GM18498 (cell line): Measurements from ENCODE around the gene NSUN4.
"Not testable (repeated sequence)": the region's sequence is repeated elsewhere in the genome, so short reads cannot be mapped to it uniquely, and the experiment has no call there.

Experiments used
- ATAC-seq: cut with Tn5 transposase; IDR thresholded peaks from one replicate; pipeline ENCODE4 v1.9.1; 2021; ENCODE audit warnings: mild to moderate bottlenecking, moderate library complexity; ENCODE audit not compliant: unreplicated experiment

Gene NSUN4

DNA sequence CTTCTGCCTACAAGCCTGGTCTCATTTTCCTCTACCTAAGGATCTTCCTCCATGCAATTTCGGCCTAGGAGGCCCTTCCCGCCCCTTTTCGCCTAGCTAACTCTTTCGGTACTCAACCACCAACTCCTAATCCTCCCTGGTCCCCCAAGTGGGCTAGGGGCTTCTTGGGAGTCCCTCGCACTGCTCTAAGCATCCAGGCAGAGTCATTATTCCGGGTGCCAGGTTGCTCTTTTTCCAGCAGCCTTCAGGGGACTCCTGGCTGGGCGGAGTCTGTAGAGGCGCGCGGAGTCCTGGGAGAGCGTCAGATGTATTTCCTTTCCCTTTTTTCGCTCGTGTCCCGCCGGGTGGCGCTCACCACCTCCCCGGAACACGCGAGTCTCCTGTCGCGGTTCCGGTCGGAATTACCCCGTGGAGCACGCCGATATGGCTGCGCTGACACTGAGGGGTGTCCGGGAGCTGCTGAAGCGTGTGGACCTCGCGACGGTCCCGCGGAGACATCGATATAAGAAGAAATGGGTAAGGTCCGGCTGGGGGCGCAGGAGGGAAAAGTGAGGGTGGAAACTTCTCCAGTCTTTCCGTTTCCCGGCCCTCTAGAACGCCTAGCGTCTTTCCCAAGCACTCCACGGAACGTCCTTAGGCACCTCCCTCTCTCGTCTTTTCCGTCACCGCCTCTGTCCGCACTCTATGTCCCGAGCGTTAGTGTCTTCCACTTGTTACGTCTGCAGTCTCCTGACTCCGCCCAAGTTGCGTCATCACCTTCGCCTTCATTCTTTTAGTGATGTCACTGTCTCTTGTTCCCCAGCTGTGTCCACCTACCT lies at the start of gene NSUN4:
NSUN4 (plus strand) TSS at position 404 of the 818 bp plus-strand sequence; CDS start at position 424, 20 bp downstream.
- peak; percentile 88 for ATAC-seq

DNA sequence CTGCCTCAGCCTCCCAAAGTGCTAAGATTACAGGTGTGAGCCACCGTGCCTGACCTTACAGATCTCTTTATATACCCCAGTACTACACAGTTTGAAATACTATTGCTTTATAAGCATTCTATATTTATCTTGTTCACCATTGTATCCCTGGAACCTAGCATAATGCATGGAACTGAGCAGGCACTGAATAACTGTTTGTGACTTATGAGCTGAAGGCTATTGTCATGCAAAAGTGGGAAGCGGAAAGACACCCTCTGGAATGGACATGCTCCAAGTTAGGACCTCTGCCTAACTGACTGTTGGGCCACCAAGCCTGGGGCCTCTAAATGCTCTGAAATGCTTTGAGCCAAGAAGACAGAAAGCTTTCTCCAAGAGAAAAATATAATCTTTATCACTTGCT lies 45.3 kb upstream of the NSUN4 start:
- ATAC-seq: no peak

DNA sequence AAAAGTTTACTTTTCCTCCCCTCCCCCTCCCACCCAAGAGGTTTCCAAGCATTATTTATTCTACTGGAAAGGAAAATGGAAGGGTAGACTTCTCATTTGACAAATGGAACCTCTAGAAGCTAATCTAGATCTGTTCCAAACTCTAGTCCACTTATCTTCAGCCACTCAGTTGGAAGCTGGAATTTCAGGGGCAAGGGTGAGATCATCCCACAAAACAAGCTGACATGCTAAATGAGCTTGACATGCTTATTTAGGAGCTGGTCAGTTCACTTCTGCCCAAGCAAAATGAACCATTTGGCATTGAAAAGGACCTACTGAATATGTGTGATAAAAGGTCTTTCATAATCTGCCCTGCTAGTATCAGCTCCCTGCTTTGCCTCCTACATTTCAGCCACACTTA lies 42.2 kb upstream of the NSUN4 start:
- ATAC-seq: no peak

DNA sequence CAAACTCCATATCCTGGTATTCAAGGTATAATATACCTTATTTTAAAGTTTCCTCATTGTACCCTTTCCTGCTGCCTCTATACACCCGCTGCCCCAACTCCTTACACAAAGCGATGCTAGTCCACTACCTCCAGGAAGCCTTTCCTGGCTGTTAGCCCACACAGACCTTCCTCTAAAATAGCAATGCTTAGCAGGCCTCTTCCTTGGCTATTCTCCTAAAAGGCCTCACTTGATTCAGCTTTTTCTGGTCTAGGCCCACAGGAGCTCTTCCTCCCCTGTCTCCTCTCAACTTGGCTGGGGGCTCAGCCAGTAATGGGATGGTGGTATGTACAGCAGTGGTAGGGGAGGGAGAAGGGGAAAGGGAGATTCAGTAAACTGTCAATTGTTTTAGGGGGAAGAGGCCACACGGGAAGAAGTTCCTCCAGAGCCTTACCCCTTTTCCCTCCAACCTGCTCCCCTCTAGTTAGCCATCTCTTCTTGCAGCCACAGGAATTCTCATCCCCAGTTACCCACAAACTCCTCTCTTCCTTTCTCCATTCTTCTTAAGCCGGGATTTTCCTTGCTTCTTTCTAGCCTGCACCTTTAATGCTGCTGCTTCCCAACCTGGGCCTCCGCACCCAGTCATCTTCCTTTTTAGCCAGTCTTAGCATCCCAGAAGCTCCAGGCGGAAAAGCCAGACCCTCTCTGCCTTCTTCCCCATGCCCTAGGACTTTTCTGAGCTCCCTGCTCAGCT lies 39.8 kb upstream of the NSUN4 start:
- ATAC-seq: no peak

DNA sequence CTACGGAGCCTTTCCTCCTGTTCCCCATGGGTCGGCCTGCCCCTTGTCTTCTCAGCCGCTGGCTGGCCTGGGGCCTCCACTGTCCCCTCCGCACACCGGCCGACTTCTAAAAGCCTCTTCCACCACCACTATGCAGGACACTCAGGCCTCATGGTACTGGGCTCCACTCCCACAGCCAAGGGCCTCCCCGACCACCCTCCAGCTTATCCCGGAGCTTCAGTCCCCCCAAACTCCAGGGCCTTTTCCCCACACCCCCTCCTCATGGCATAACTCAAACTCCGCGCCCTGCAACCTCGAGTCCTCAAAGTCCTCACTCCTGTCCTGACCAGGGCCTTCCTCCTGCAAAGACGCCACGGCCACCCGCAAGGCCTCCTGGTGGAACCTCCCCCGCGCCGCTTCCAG lies 39.2 kb upstream of the NSUN4 start:
- no peak for ATAC-seq

DNA sequence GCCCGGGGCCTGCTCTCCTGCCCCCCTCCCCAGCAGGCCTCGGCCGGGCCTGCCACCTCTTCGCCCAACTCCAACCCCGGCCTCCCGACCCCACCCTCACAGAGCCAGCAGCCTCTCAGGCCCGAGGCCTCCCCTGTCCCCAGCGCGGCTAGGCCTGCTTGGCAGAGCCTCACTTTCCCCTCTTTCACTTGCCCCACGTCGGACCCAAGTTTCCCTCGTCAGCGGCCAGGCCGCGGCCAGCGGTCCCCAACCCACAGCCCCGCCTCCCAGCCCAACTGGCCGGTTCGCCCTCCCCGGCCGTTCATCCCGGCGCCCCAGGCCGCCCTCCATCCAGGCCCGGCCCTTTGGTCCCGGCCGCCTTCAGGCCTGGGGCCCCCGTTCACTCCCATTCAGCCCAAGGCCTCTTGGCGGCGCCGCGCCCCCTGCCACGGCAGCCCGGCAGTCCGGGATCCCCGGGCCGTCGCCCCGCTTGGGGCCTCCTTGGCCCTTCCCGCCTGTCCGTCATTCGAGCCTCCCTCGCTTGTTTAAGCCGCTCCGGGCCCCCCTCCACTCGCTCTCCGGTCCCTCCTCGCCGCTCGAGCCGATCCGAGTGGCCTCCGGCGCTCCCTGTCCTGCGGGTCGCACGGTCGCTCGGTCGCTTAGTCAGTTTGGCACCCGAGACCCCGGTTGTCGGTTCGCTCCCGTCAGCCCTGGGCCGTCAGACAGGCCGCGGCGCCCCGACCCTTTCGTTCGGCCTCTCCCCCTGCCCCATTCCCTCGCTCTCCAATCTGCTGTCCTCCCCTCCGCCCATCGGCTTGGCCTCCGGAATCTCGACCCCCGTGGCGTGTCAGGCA lies 38.6 kb upstream of the NSUN4 start:
- peak; percentile 29 for ATAC-seq

DNA sequence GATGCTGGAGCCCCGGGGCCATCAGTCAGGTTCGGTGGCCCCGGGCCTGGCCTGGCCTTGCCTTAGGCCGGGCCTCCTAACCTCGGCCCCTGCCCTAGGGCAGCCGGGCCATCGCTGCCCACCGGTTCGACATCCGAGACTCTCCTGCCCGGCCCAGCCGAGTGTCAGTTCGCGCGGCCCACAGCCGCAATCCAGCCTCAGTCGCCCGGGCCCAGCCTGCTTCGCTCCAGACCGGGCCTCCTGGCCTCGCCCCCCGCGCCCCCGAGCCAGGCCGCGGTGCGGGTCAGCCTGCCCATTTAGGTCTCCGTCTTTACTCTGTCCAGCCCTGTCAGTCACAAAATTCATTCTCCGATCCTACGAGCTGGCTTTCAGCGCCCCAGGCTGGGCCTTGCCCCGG lies 38.0 kb upstream of the NSUN4 start:
- peak; percentile 24 for ATAC-seq

DNA sequence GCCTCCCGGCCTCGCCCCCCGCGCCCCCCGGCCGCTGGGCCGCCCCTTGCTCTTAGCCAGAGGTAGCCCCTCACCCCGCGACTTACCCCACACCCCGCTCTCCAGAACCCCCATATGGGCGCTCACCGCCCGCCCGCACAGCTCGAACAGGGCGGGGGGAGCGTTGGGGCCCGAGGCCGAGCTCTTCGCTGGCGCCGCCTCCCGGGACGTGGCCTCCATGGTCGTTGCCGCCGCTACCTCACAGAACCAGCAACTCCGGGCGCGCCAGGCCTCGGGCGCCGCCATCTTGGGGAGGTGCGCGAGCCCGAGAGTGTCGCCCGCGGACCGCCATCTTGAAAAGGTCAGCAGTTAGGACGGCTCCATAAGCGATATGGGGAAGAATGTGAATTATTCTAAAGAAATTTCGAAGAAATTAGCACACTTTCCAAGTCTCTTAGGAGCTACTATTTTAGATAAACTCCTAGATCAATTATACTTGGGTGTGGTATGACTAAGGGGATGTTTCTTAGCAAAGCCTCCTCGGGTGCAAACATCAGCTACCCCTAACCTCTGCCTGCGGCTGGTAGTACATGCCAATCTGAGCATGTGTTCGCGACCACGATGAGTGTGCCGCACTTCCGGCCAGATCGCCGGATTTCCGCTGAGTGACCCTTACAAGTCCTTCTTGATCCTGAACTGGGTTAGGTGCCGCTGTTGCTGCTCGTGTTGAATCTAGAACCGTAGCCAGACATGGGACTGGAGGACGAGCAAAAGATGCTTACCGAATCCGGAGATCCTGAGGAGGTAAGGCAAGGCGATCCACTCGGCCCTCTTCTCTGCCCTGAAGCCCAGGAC lies 37.4 kb upstream of the NSUN4 start, which contains the start of the genes LRRC41 and UQCRH:
LRRC41 (minus strand) TSS at position 579 of the 834 bp plus-strand sequence; CDS start at position 285, 294 bp downstream.
UQCRH (plus strand) TSS at position 661 of the 834 bp plus-strand sequence; CDS start at position 730, 69 bp downstream.
- peak; percentile 83 for ATAC-seq

DNA sequence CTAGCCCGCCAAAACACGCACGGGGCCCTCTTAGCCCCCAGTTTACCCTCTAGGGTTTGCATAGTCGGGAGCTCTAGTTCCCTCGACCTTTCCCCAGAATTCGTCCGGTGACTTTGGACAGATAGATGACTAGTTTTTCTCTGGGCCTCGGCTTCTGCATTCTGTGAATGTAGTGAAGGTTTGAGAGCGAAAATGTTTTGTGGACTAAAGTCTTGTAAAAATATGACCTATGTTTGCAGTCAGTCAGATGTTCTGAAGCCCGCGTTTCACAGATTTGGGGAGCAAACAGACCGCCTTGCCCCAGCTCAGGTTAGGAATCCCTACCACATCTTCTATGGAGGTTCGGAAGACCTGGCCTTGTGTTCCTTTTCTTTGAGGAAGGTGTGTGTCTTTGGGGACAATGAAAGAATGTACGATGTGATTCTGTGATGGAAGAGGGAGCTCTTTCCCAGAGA lies 36.7 kb upstream of the NSUN4 start:
- ATAC-seq: no peak

DNA sequence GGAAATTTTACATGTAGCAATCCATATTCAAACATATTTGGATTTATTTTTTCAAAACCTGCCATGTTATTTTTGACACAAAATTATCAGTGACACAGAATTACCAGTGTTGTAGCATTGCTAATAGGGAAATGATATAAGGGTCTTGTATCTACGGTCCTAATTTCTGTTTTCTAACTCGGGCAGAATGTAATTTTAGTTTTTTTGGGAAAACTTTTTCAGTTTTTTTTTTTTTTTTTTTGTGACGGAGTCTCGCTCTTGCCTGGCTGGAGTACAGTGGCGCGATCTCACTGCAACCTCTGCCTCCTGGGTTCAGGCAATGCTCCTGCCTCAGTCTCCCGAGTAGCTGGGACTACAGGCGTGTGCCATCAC lies 34.5 kb upstream of the NSUN4 start:
- no peak for ATAC-seq

DNA sequence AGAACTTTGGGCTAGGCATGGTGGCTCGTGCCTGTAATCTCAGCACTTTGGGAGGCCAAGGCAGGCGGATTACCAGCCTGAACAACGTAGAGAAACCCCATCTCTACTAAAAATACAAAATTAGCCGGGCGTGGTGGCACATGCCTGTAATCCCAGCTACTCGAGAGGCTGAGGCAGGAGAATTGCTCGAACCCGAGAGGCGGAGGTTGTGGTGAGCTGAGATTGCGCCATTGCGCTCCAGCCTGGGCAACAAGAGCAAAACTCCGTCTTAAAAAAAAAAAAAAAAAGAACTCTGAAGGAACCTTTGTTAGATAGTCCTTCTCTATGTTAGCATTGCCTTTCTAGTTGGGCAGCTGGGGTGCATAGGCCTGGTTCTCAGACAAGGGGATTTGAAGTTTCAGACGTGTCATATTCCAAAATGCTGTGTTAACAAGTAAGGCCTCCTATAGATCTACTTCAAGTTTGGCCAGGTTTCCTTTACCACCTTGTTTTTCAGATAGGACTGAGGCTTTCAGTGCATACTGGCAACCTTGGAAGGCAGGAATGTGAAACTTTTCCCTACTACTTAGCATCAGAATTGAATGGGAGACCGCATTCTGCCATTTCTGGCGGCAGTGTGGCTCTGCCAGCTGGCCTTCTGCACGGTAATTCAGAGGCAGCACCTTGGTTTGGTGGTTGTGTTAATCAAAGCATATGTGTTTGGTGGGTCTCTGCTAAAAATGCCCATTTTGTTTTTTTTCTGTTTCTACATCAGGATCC lies 31.0 kb upstream of the NSUN4 start:
- no peak for ATAC-seq

DNA sequence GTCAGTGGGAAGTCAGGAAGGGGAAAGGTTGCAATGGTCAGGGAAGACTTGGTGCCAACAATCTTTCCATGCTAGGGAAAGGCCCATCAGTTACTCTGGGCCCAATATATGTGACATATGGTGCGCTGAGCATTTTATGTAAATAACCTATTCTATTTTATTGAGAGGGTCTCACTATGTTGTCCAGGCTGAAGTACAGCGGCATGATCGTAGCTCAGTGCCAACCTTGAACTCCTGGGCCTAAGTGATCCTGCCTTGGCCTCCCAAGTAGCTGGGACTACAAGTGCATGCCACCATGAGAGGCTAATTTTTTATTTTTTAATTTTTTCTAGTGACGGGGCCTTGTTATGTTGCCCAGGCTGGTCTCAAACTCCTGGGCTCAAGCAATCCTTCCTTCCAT lies 30.3 kb upstream of the NSUN4 start:
- no peak for ATAC-seq

DNA sequence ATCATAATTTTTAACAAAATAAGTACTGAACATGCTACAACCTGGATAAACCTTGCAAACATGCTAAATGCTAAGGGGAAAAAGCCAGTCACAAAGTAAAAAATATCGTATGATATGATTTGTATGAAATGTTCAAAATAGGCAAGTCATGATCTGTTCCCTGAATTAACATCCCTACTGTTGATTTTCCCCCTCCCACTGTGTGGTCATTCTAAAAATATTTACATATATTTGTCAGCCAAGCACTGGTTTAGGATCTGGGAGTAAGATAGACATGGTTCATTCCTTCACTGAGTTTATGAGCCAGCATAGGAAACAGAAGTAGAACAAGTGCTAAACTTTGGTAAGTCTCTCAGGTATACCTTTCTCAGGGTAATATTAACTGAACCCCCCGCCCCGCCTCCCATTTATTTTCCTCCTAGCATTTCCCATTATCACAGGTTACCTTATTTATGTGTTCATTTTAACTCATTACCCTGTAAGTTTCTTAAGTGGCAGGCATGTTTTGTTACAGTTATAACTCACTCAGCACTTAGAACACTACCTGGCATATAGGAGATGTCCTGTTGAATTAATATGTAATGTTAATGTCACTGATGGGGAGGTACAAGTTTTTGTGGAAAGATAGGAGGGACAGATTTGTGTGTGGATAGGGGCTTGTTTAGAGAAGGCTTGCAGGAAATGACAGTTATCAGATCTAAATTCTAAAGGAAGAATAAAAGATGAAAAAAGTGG lies 24.8 kb upstream of the NSUN4 start:
- no peak for ATAC-seq

DNA sequence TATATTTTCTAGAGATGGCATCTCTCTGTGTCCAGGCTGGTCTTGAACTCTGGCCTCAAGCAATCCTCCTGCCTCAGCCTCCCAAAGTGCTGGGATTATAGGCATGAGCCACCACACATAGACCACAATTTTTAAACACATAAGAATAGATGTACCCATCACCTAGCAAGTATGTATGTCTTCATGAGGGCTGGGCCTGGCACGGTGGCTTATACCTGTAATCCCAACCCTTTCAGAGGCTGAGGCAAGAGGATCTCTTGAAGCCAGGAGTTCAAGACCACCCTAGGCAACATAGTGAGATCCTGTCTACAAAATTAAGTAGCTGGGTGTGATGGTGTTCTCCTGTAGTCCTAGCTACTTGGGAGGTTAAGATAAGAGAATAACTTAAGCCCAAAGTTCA lies 23.3 kb upstream of the NSUN4 start:
- no peak for ATAC-seq

DNA sequence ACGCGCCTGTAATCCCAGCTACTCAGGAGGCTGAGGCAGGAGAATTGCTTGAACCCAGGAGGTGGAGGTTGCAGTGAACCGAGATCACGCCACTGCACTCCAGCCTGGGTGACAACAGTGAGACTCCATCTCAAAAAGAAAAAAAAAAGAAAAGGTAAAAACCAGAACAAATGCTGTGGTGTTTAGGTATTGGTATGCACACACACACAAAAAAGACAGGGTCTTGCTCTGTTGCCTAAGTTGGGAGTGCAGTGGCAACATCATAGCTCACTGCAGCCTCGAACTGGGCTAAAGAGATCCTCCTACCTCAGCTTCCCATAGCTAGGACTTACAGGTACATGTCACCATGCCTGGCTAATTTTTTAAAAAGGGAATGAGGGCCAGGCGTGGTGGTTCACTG lies 21.3 kb upstream of the NSUN4 start:
- ATAC-seq: not testable (repeated sequence)

DNA sequence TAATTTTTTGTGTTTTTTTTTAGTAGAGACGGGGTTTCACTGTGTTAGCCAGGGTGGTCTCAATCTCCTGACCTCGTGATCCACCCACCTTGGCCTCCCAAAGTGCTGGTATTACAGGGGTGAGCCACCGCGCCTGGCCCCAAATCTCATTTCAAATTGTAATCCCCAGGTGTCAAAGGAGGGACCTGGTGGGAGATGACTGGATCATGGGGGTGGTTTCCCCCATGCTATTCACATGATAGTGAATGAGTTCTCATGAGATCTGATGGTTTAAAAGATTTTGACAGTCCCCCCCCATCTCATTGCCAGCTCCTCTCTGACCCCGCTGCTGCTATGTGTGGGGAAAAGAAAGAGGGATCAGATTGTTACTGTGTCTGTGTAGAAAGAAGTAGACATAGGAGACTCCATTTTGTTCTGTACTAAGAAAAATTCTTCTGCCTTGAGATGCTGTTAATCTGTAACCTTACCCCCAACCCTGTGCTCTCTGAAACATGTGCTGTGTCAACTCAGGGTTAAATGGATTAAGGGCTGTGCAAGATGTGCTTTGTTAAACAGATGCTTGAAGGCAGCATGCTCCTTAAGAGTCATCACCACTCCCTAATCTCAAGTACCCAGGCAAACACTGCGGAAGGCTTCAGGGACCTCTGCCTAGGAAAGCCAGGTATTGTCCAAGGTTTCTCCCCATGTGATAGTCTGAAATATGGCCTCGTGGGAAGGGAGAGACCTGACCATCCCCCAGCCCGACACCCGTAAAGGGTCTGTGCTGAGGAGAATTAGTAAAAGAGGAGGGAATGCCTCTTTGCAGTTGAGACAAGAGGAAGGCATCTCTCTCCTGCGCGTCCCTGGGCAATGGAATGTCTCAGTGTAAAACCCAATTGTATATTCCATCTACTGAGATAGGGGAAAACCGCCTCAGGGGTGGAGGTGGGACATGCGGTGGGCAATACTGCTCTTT lies 20.4 kb upstream of the NSUN4 start:
- not testable (repeated sequence) for ATAC-seq

DNA sequence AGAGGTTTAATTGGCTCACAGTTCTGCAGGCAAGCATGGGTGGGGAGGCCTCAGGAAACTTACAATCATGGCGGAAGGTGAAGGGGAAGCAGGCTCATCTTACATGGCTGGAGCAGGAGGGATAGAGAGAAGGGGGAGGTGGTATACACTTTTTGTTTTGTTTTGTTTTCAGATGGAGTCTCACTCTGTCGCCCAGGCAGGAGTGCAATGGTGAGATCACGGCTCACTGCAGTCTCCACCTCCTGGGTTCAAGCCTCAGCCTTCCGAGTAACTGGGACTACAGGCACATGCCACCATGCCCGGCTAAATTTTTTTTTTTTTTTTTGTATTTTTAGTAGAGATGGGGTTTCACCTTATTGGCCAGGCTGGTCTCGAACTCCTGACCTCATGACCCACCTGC lies 18.4 kb upstream of the NSUN4 start:
- not testable (repeated sequence) for ATAC-seq
